ENCODE measurements around the gene SAC3D1. TPM values are rescaled to one million over a fixed set of nuclear protein-coding genes. Genes with fewer than 3 reads are reported as not detected.

The SAC3D1 gene
- total and polyA plus RNA-seq, 9 of the 15 experiments (the other 6 are each of a cell fraction or from before 2014, with no cell fraction given) = 0.20 to 35.2 (median 5.8) TPM

- peak; percentile 96 for TF ChIP-seq RBFOX2 (IDR thresholded peaks at IDR 0.05; ENCODE audit: low read depth, low read length)
- TF ChIP-seq CXXC5 (CRISPR knock-in tag; IDR thresholded peaks at IDR 0.05) = peak; percentile 96
- no peak for TF ChIP-seq STAT5A (IDR thresholded peaks at IDR 0.05; ENCODE audit: borderline replicate concordance, low read length)
- no peak for TF ChIP-seq ZBTB5 (IDR thresholded peaks at IDR 0.05)
- peak; percentile 27; the same call in 1 of the 2 replicates for TF ChIP-seq CBX1 (IDR thresholded peaks at IDR 0.05; ENCODE audit: low read depth)
- peak; percentile 9; the same call in 1 of the 2 replicates for TF ChIP-seq KLF13 (tag; IDR thresholded peaks at IDR 0.05; ENCODE audit: borderline replicate concordance, low read depth)
- no peak for TF ChIP-seq CCAR2 (IDR thresholded peaks at IDR 0.05; ENCODE audit: low read depth, low read length)
- TF ChIP-seq MEF2A (IDR thresholded peaks at IDR 0.05; ENCODE audit: control insufficient read depth, low read depth, low read length) = no peak
- TF ChIP-seq E2F3 (CRISPR knock-in tag; IDR thresholded peaks at IDR 0.05) = peak; percentile 57; the same call in 1 of the 2 replicates
- peak; percentile 70 for TF ChIP-seq KDM5B (IDR thresholded peaks at IDR 0.05; ENCODE audit: insufficient replicate concordance, low read depth, low read length)
- peak; percentile 92 for TF ChIP-seq FUS (optimal IDR thresholded peaks at IDR 0.05; ENCODE audit: low read depth, low read length)
- TF ChIP-seq ZFX (CRISPR knock-in tag; IDR thresholded peaks at IDR 0.05) = peak; percentile 90
- peak; percentile 95 for TF ChIP-seq L3MBTL2 (IDR thresholded peaks at IDR 0.05)
- TF ChIP-seq ZBTB26 (CRISPR knock-in tag; IDR thresholded peaks at IDR 0.05) = no peak
- TF ChIP-seq DLX4 (CRISPR knock-in tag; IDR thresholded peaks at IDR 0.05) = no peak
- TF ChIP-seq CBX3 (IDR thresholded peaks at IDR 0.05; ENCODE audit: borderline replicate concordance in 1 of 2, low read length in 2 of 2) = no peak
- no peak for TF ChIP-seq SREBF1 (IDR thresholded peaks at IDR 0.05; ENCODE audit: borderline replicate concordance, low read depth, low read length)
- TF ChIP-seq U2AF2 (optimal IDR thresholded peaks at IDR 0.05; ENCODE audit: low read depth, low read length) = no peak
- peak; percentile 93 for TF ChIP-seq MYC (IDR thresholded peaks at IDR 0.05; ENCODE audit: low read depth, low read length)
- TF ChIP-seq MYC (CRISPR knock-in tag; IDR thresholded peaks at IDR 0.05; ENCODE audit: borderline replicate concordance, low read depth) = peak; percentile 94
- peak; percentile 35; the same call in 1 of the 2 replicates for TF ChIP-seq HINFP (tag; conservative IDR thresholded peaks at IDR 0.05; ENCODE audit: low read depth)
- peak; percentile 73 for TF ChIP-seq PRPF4 (IDR thresholded peaks at IDR 0.05; ENCODE audit: insufficient read depth, low read depth, low read length, poor library complexity, severe bottlenecking)
- no peak for TF ChIP-seq ZKSCAN3 (CRISPR knock-in tag; IDR thresholded peaks at IDR 0.05)
Observed at GRCh38 chr11:65013888-65014725, 26.9 kb upstream of the SAC3D1 start, which contains the start of gene ARL2 (continued).
